Heart right ventricle (tissue), 16 donors: ENCODE measurements around the gene ERFL. TPM values are rescaled to one million over a fixed set of nuclear protein-coding genes. Genes with fewer than 3 reads are reported as not detected.

Experiments used
- ATAC-seq, 8 donors: fragments of 200-7000 bp; cut with Tn5 transposase; one replicate each; pipeline ENCODE4 v1.9.1; 2020; ENCODE audit warnings: mild to moderate bottlenecking in 8 of 8, moderate library complexity in 8 of 8, moderate number of reproducible peaks in 1 of 8
- DNase-seq, 2 donors: peaks; one replicate each; pipeline ENCODE4 v3.0.0-alpha.2; 2020
- H3K27ac ChIP-seq, 10 donors: fragments of 200-600 bp; sonication (generic) in 2 of 10; one replicate each; pipeline versions ENCODE4 v1.5.0 to v1.8.0; 2020 to 2022; ENCODE audit warnings: mild to moderate bottlenecking in 3 of 10
- H3K27me3 ChIP-seq, 7 donors: fragments of 200-600 bp; one replicate each; pipeline ENCODE4 v1.8.0; 2021 to 2022; ENCODE audit warnings: mild to moderate bottlenecking in 2 of 7
- H3K36me3 ChIP-seq, 9 donors: fragments of 200-600 bp; sonication (generic) in 1 of 9; one replicate each; pipeline versions ENCODE4 v1.5.0 to v1.8.0; 2020 to 2022; ENCODE audit warnings: mild to moderate bottlenecking in 2 of 9
- H3K4me1 ChIP-seq, 9 donors: fragments of 200-600 bp; sonication (generic) in 1 of 9; one replicate each; pipeline versions ENCODE4 v1.5.0 to v1.8.0; 2020 to 2022; ENCODE audit warnings: mild to moderate bottlenecking in 4 of 9
- H3K4me3 ChIP-seq, 10 donors: fragments of 200-600 bp; sonication (generic) in 2 of 10; one replicate each; pipeline versions ENCODE4 v1.5.0 to v1.8.0; 2020 to 2022; ENCODE audit warnings: mild to moderate bottlenecking in 7 of 10, moderate library complexity in 2 of 10
- H3K9me3 ChIP-seq, 11 donors: fragments of 200-600 bp in 10 of 11; sonication (generic) in 2 of 11; one replicate each; pipeline versions ENCODE4 v1.5.0 to v1.8.0; 2013 to 2022; ENCODE audit warnings: mild to moderate bottlenecking in 2 of 11, control low read depth in 1 of 11, moderate library complexity in 1 of 11
- CTCF ChIP-seq, 9 donors: fragments of 200-600 bp; sonication (generic) in 2 of 9; IDR thresholded peaks; one replicate each; pipeline versions ENCODE4 v1.5.0 to v1.8.0; 2021 to 2022; ENCODE audit warnings: antibody characterized with exemption in 9 of 9, mild to moderate bottlenecking in 5 of 9, moderate library complexity in 1 of 9
- WGBS, 2 donors: extraction: QIAGEN DNeasy Blood & Tissue Kit; methylation state at CpG; one replicate each; pipeline ENCODE4 v1.1.7; 2013; ENCODE audit warnings: inconsistent platforms in 1 of 2; 5-methylcytosine and 5-hydroxymethylcytosine counted together
- intact Hi-C, 10 donors: fragments of 100-400 bp; cut with DNase I; formaldehyde crosslinking; loops; one replicate each; pipeline versions ENCODE4 v1.11.1 to v1.14.2; 2022
- polyA plus RNA-seq, 2 donors: library from polyadenylated mRNA; stranded (reverse); fragments of 200-250 nt; gene quantifications; one replicate each; pipeline ENCODE4 v1.2.3, GENCODE V29; 2013
- total RNA-seq, 10 donors: library from RNA; stranded (reverse); fragmentation: NEBNext Ultra II Directional in 3 of 10; extraction: Animal tissue kit (Norgen Biotek cat#: 25700) in 3 of 10; gene quantifications; one replicate each; pipeline versions ENCODE4 v1.2.1 to v1.2.4, GENCODE V29; 2021 to 2023
- donor health status: Arrhythmogenic right ventricular cardiomyopathy.
- donor health status: ischemic (EF 13 %, LVEDD 7.1; RV severe dilation, severe dysfunction).
- donor health status: healthy with polysubstance abuse.
- donor health status: DM: no; HTN: yes; CAD: no.
- donor health status: DM: no; HTN: no; CAD: no.
- donor health status: ischemic (EF 25% LVEDD 6.9; RV normal size, moderate dysfunction).
- donor health status: ischemic (EF 25% LVEDD 5.7; RV mildly dilated, moderate dysfunction).
- donor health status: healthy.
- donor health status: DM: yes; HTN: yes; CAD: no.
- donor health status: Ischemic cardiomyopathy.
- donor health status: ischemic (EF 35%, LVEDD 5.7; RV mildly dilated, moderate dysfunction).
- donor health status: nonischemic (EF 11% LVEDD 7.7; RV severe dilation, severe dysfunction).
- donor health status: DM: yes; HTN: yes; CAD: no.
- donor health status: PGD.
- donor health status: ischemic (EF 29% LVEDD 5.4; RV normal size, mild dysfunction).
- donor health status: nonischemic (EF 23%, LVEDD 6.1; RV moderate dilation, normal function).

ERFL gene
- total and polyA plus RNA-seq, 12 donors: 0.04 to 0.22 (median 0.13) TPM; not detected in 7

- peaks cover 0 to 30% (median 13%) of the 10 kb centered on the region in 9 donors for H3K36me3 ChIP-seq
- intact Hi-C loops: no loop called here
- no peaks in the 10 kb centered on the region for H3K9me3 ChIP-seq
- H3K27me3 ChIP-seq: peaks cover 4 to 56% (median 43%) of the 10 kb centered on the region in 7 donors
- no peak overlapping the region for H3K27ac ChIP-seq
- H3K4me3 ChIP-seq: no peak overlapping the region
- no peak for DNase-seq
- H3K4me1 ChIP-seq: peaks cover 0 to 3% (median 0%) of the 10 kb centered on the region in 9 donors
- peak in 1 of 8 donors; percentile 3 for ATAC-seq
- TF ChIP-seq CTCF (IDR thresholded peaks at IDR 0.05): no peak
- WGBS, 2 donors: 57 to 59% methylated on average over 12 of the region's 12 CpGs
Observed at GRCh38 chr19:41910240-41910991, 17.8 kb downstream of the ERFL start.

- peaks cover 0 to 49% (median 36%) of the 10 kb centered on the region in 7 donors for H3K27me3 ChIP-seq
- 46 to 48% methylated on average over 13 of the region's 13 CpGs for WGBS, 2 donors
- H3K27ac ChIP-seq: no peak overlapping the region
- no peak for ATAC-seq
- no peak for TF ChIP-seq CTCF (IDR thresholded peaks at IDR 0.05)
- intact Hi-C loops: no loop called here
- no peak overlapping the region for H3K4me3 ChIP-seq
- DNase-seq: no peak
- no peaks in the 10 kb centered on the region for H3K9me3 ChIP-seq
- peaks cover 0 to 37% (median 14%) of the 10 kb centered on the region in 9 donors for H3K36me3 ChIP-seq
- no peaks in the 10 kb centered on the region for H3K4me1 ChIP-seq
Observed at GRCh38 chr19:41909706-41910105, 18.5 kb downstream of the ERFL start.

- ATAC-seq (no peak), DNase-seq (no peak)
- no peak overlapping the region for H3K4me3 ChIP-seq
- intact Hi-C loops: no loop called here
- H3K4me1 ChIP-seq: no peaks in the 10 kb centered on the region
- no peak for TF ChIP-seq CTCF (IDR thresholded peaks at IDR 0.05)
- H3K36me3 ChIP-seq: peaks cover 0 to 45% (median 22%) of the 10 kb centered on the region in 9 donors
- H3K9me3 ChIP-seq: no peaks in the 10 kb centered on the region
- peaks cover 0 to 43% (median 31%) of the 10 kb centered on the region in 7 donors for H3K27me3 ChIP-seq
- WGBS, 2 donors: 77 to 79% methylated on average over 11 of the region's 11 CpGs
- H3K27ac ChIP-seq: no peak overlapping the region
Observed at GRCh38 chr19:41908724-41909464, 19.4 kb downstream of the ERFL start.

- Histone ChIP-seq H3K4me3 (no peak overlapping the region), H3K27me3 (peaks cover 0 to 35% (median 25%) of the 10 kb centered on the region in 7 donors), H3K36me3 (peaks cover 0 to 53% (median 30%) of the 10 kb centered on the region in 9 donors), H3K9me3 (no peaks in the 10 kb centered on the region), H3K27ac (no peak overlapping the region), H3K4me1 (no peaks in the 10 kb centered on the region)
- no peak for ATAC-seq
- no peak for DNase-seq
- 83 to 87% methylated on average over 21 to 25 of the region's 25 CpGs for WGBS, 2 donors
- intact Hi-C loops: no loop called here
- TF ChIP-seq CTCF (IDR thresholded peaks at IDR 0.05): no peak
Observed at GRCh38 chr19:41907994-41908615, 20.1 kb downstream of the ERFL start.
